ENCODE measurements around the gene EYA4.
"Not testable (repeated sequence)": the region's sequence is repeated elsewhere in the genome, so short reads cannot be mapped to it uniquely, and the experiment has no call there.

EYA4 gene

GRCh38 chr6:133392641-133393040 lies 151.5 kb downstream of the EYA4 start:
- no peak for TF ChIP-seq POLR2A (IDR thresholded peaks at IDR 0.05; ENCODE audit: extremely low read depth, insufficient read length)
- TF ChIP-seq MYC (IDR thresholded peaks at IDR 0.05; ENCODE audit: low read depth, low read length): no peak
- TF ChIP-seq MAX (IDR thresholded peaks at IDR 0.05; ENCODE audit: low read depth, low read length): no peak
- TF ChIP-seq, protein P1, sequence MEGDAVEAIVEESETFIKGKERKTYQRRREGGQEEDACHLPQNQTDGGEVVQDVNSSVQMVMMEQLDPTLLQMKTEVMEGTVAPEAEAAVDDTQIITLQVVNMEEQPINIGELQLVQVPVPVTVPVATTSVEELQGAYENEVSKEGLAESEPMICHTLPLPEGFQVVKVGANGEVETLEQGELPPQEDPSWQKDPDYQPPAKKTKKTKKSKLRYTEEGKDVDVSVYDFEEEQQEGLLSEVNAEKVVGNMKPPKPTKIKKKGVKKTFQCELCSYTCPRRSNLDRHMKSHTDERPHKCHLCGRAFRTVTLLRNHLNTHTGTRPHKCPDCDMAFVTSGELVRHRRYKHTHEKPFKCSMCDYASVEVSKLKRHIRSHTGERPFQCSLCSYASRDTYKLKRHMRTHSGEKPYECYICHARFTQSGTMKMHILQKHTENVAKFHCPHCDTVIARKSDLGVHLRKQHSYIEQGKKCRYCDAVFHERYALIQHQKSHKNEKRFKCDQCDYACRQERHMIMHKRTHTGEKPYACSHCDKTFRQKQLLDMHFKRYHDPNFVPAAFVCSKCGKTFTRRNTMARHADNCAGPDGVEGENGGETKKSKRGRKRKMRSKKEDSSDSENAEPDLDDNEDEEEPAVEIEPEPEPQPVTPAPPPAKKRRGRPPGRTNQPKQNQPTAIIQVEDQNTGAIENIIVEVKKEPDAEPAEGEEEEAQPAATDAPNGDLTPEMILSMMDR (IDR thresholded peaks at IDR 0.05; ENCODE audit: low read depth, low read length): no peak
- H3K4me3 ChIP-seq (ENCODE audit: low read depth, low read length): no peak overlapping the region
- DNase-seq (ENCODE audit: low read depth): no peak

- no peak for DNase-seq (ENCODE audit: low read depth)
- H3K4me3 ChIP-seq (ENCODE audit: low read depth, low read length): no peak overlapping the region
- TF ChIP-seq MAX (IDR thresholded peaks at IDR 0.05; ENCODE audit: low read depth, low read length) (no peak), POLR2A (IDR thresholded peaks at IDR 0.05; ENCODE audit: extremely low read depth, insufficient read length) (no peak), MYC (IDR thresholded peaks at IDR 0.05; ENCODE audit: low read depth, low read length) (no peak)
- TF ChIP-seq, protein P1 (IDR thresholded peaks at IDR 0.05; ENCODE audit: low read depth, low read length): no peak
Measured at GRCh38 chr6:133393891-133394290, 152.7 kb downstream of the EYA4 start.

GRCh38 chr6:133394630-133395029 lies 153.5 kb downstream of the EYA4 start:
- DNase-seq (ENCODE audit: low read depth): no peak
- TF ChIP-seq POLR2A (IDR thresholded peaks at IDR 0.05; ENCODE audit: extremely low read depth, insufficient read length) (no peak), MAX (IDR thresholded peaks at IDR 0.05; ENCODE audit: low read depth, low read length) (no peak), MYC (IDR thresholded peaks at IDR 0.05; ENCODE audit: low read depth, low read length) (no peak)
- TF ChIP-seq, protein P1 (IDR thresholded peaks at IDR 0.05; ENCODE audit: low read depth, low read length): no peak
- H3K4me3 ChIP-seq (ENCODE audit: low read depth, low read length): no peak overlapping the region

- no peak for TF ChIP-seq POLR2A (IDR thresholded peaks at IDR 0.05; ENCODE audit: extremely low read depth, insufficient read length)
- TF ChIP-seq MYC (IDR thresholded peaks at IDR 0.05; ENCODE audit: low read depth, low read length): no peak
- no peak for TF ChIP-seq MAX (IDR thresholded peaks at IDR 0.05; ENCODE audit: low read depth, low read length)
- TF ChIP-seq, protein P1 (IDR thresholded peaks at IDR 0.05; ENCODE audit: low read depth, low read length): no peak
- no peak for DNase-seq (ENCODE audit: low read depth)
- no peak overlapping the region for H3K4me3 ChIP-seq (ENCODE audit: low read depth, low read length)
Measured at GRCh38 chr6:133396233-133396983, 155.3 kb downstream of the EYA4 start.

- no peak overlapping the region for H3K4me3 ChIP-seq (ENCODE audit: low read depth, low read length)
- no peak for TF ChIP-seq MAX (IDR thresholded peaks at IDR 0.05; ENCODE audit: low read depth, low read length)
- TF ChIP-seq POLR2A (IDR thresholded peaks at IDR 0.05; ENCODE audit: extremely low read depth, insufficient read length): no peak
- TF ChIP-seq, protein P1 (IDR thresholded peaks at IDR 0.05; ENCODE audit: low read depth, low read length): no peak
- TF ChIP-seq MYC (IDR thresholded peaks at IDR 0.05; ENCODE audit: low read depth, low read length): no peak
- DNase-seq (ENCODE audit: low read depth): no peak
Measured at GRCh38 chr6:133396984-133397348, 155.8 kb downstream of the EYA4 start.

GRCh38 chr6:133397601-133398000 lies 156.4 kb downstream of the EYA4 start:
- not testable (repeated sequence) for H3K4me3 ChIP-seq (ENCODE audit: low read depth, low read length); DNase-seq (ENCODE audit: low read depth)
